GM12878 (cell line): Measurements from ENCODE around the gene SLC28A1. TPM values are rescaled to one million over a fixed set of nuclear protein-coding genes. Genes with fewer than 3 reads are reported as not detected.

ENCODE experiments used
- ATAC-seq: fragments of 200-7000 bp; cut with Tn5 transposase; 3 replicates; pipeline ENCODE4 v1.9.1; 2020; ENCODE audit warnings: mild to moderate bottlenecking, moderate library complexity
- BruUV-seq: library from RNA; stranded (reverse); fragments of 400-500 nt; replicated peaks from 2 replicates; lab custom pipeline; 2021; lab: Mats Ljungman, UMichigan
- CTCF ChIA-PET: fragments of 300-600 bp; sonication (Branson Sonifier 250); formaldehyde crosslinking; extraction: SDS; loops from one replicate; lab custom pipeline; 2021; ENCODE audit warnings: inconsistent platforms; lab: Yijun Ruan, JAX
- POLR2A ChIA-PET: fragments of 350-600 bp; formaldehyde crosslinking; extraction: SDS; loops from one replicate; lab custom pipeline; 2021; ENCODE audit warnings: inconsistent platforms; lab: Charles Lee
- RAD21 ChIA-PET: fragments of 300-600 bp; sonication (Branson Sonifier 250); formaldehyde crosslinking; loops from one replicate; lab custom pipeline; 2023; ENCODE audit warnings: antibody characterized with exemption; ENCODE audit not compliant: unreplicated experiment; lab: Charles Lee
- SMC1A ChIA-PET: fragments of 300-600 bp; sonication (Branson Sonifier 250); formaldehyde crosslinking; loops from one replicate; lab custom pipeline; 2023; ENCODE audit not compliant: unreplicated experiment, uncharacterized antibody; lab: Charles Lee
- DNase-seq: peaks from one replicate; pipeline ENCODE4 v3.0.0-alpha.2; 2011; ENCODE audit warnings: low read depth, low spot score
- FAIRE-seq: peaks from 3 replicates; lab custom pipeline; 2011; peaks lifted over from hg19 to GRCh38; lab: Jason Lieb, UNC
- H2AFZ ChIP-seq: 2 replicates; pipeline ENCODE4 v1.6.0; 2011; ENCODE audit warnings: low read depth, low read length, control low read depth; ENCODE audit not compliant: control insufficient read depth
- H3K27ac ChIP-seq: 2 replicates; pipeline ENCODE4 v1.5.1; 2011; ENCODE audit warnings: control low read depth; ENCODE audit not compliant: control insufficient read depth, insufficient read depth
- H3K27me3 ChIP-seq, 2 experiments: replicated peaks in 1 of 2; 2 replicates each; pipeline versions ENCODE4 v1.6.0 to v1.6.1; 2011; ENCODE audit warnings: low read length in 1 of 2; ENCODE audit not compliant: control insufficient read depth in 2 of 2, insufficient read depth in 2 of 2
- H3K36me3 ChIP-seq, 2 experiments: 2 replicates each; pipeline ENCODE4 v1.5.1; 2011; ENCODE audit warnings: low read length in 1 of 2; ENCODE audit not compliant: control insufficient read depth in 2 of 2, insufficient read depth in 2 of 2
- H3K4me1 ChIP-seq: 2 replicates; pipeline ENCODE4 v1.6.1; 2011; ENCODE audit warnings: mild to moderate bottlenecking, low read length, moderate library complexity, mixed read lengths; ENCODE audit not compliant: control insufficient read depth, insufficient read depth
- H3K4me2 ChIP-seq: 2 replicates; pipeline ENCODE4 v1.6.0; 2011; ENCODE audit warnings: control low read depth; ENCODE audit not compliant: control insufficient read depth, insufficient read depth
- H3K4me3 ChIP-seq: fragments of 200-600 bp; sonication (generic); 2 replicates; pipeline ENCODE4 v1.5.1; 2016
- H3K79me2 ChIP-seq: 2 replicates; pipeline ENCODE4 v1.6.0; 2011; ENCODE audit warnings: low read length; ENCODE audit not compliant: control insufficient read depth, insufficient read depth
- H3K9ac ChIP-seq: 2 replicates; pipeline ENCODE4 v1.8.0; 2011; ENCODE audit warnings: low read length, control low read depth, mixed read lengths; ENCODE audit not compliant: control insufficient read depth, insufficient read depth
- H3K9me3 ChIP-seq: replicated peaks from 3 replicates; pipeline ENCODE4 v1.5.1; 2011; ENCODE audit warnings: mild to moderate bottlenecking, low read length; ENCODE audit not compliant: control insufficient read depth, insufficient read depth
- H4K20me1 ChIP-seq: 2 replicates; pipeline ENCODE4 v1.6.0; 2011; ENCODE audit not compliant: control insufficient read depth, insufficient read depth
- CBX3 ChIP-seq: fragments of 200-600 bp; sonication (generic); IDR thresholded peaks from 2 replicates; pipeline ENCODE4 v1.6.1; 2016; ENCODE audit warnings: low read depth, borderline replicate concordance
- FOS ChIP-seq: IDR thresholded peaks from 3 replicates; pipeline ENCODE4 v1.6.1; 2011; ENCODE audit warnings: borderline replicate concordance; ENCODE audit not compliant: insufficient read length; ENCODE audit errors: extremely low read depth
- HDAC2 ChIP-seq: fragments of 200-600 bp; sonication (generic); IDR thresholded peaks from 2 replicates; pipeline ENCODE4 v1.6.1; 2017
- MEF2B ChIP-seq: fragments of 450-650 bp; IDR thresholded peaks from 2 replicates; pipeline ENCODE4 v1.6.1; 2018; ENCODE audit warnings: mild to moderate bottlenecking, moderate library complexity; ENCODE audit not compliant: partially characterized antibody, poor library complexity, severe bottlenecking
- RBBP5 ChIP-seq: fragments of 200-600 bp; sonication (generic); conservative IDR thresholded peaks from 2 replicates; pipeline ENCODE4 v1.6.1; 2016
- YBX1 ChIP-seq: fragments of 450-650 bp; IDR thresholded peaks from 2 replicates; pipeline ENCODE4 v1.6.1; 2016; ENCODE audit warnings: antibody characterized with exemption
- ZBTB40 ChIP-seq: fragments of 450-650 bp; IDR thresholded peaks from 2 replicates; pipeline ENCODE4 v1.6.1; 2016; ENCODE audit warnings: mild to moderate bottlenecking, moderate library complexity, borderline replicate concordance
- WGBS: methylation state at CpG from one replicate; pipeline ENCODE4 v1.1.6; 2016; ENCODE audit warnings: low lambda C conversion rate; ENCODE audit not compliant: insufficient replicate concordance, insufficient coverage; ENCODE audit errors: missing lambda C conversion rate; 5-methylcytosine and 5-hydroxymethylcytosine counted together
- in situ Hi-C: fragments of 300-500 bp; cut with MboI; formaldehyde crosslinking; loops from 9 replicates; pipeline ENCODE4 v1.14.3; 2018; ENCODE audit warnings: mixed read lengths
- intact Hi-C: fragments of 100-400 bp; cut with micrococcal nuclease; formaldehyde crosslinking; loops from one replicate; pipeline ENCODE4 v1.14.2; 2022; ENCODE audit not compliant: unreplicated experiment
- polyA plus RNA-seq, 11 experiments: library from polyadenylated mRNA; depleted of rRNA in 4 of 11; unstranded in 6 of 11; stranded (reverse) in 5 of 11; fragments of >200 nt; fragmentation: Nextera tagmentation in 4 of 11; fragmentation: Illumina TruSeq in 1 of 11; extraction: Ambion mirVana in 4 of 11; extraction: Trizol in 1 of 11; gene quantifications; 1 replicate in 1 of 11; 2 replicates in 10 of 11; pipeline versions ENCODE4 v1.2.1 to v1.2.3, GENCODE V29; 2011 to 2016; ENCODE audit warnings: inconsistent platforms in 2 of 11, missing spikeins in 2 of 11, low read depth in 1 of 11
- total RNA-seq, 4 experiments: library from RNA; depleted of rRNA in 3 of 4; stranded (reverse); fragments of >200 nt in 3 of 4; fragmentation: Illumina TruSeq in 1 of 4; extraction: Trizol in 1 of 4; gene quantifications; 2 replicates each; pipeline versions ENCODE4 v1.2.1 to v1.2.3, GENCODE V29; 2013 to 2021
- TF ChIP-seq, protein P1 (sequence below): fragments of 450-650 bp; IDR thresholded peaks from 2 replicates; pipeline ENCODE4 v1.6.1; 2017; ENCODE audit warnings: low read depth, mild to moderate bottlenecking, moderate library complexity
- TF ChIP-seq, protein P2 (sequence below): fragments of 450-650 bp; IDR thresholded peaks from 2 replicates; pipeline ENCODE4 v1.6.1; 2018; ENCODE audit warnings: borderline replicate concordance, mild to moderate bottlenecking; ENCODE audit not compliant: partially characterized antibody

SLC28A1 gene
- total and polyA plus RNA-seq, 10 of the 15 experiments (the other 5 are each of a cell fraction or from before 2014, with no cell fraction given) = not detected

GRCh38 chr15:84962955-84963354 lies 78.5 kb downstream of the SLC28A1 start:
- no peaks in the 10 kb centered on the region for H4K20me1 ChIP-seq
- FAIRE-seq (no peak), DNase-seq (no peak), ATAC-seq (no peak)
- H3K4me3 ChIP-seq = no peak overlapping the region
- ChIA-PET POLR2A (no interaction called here), SMC1A (no interaction called here), RAD21 (interaction anchor here (0.6 kb wide), 1 partner anchor 416 kb away, joined by 4 read pairs; no protein-coding TSS in a partner anchor), CTCF (no interaction called here)
- TF ChIP-seq MEF2B = no peak
- TF ChIP-seq, protein P1, sequence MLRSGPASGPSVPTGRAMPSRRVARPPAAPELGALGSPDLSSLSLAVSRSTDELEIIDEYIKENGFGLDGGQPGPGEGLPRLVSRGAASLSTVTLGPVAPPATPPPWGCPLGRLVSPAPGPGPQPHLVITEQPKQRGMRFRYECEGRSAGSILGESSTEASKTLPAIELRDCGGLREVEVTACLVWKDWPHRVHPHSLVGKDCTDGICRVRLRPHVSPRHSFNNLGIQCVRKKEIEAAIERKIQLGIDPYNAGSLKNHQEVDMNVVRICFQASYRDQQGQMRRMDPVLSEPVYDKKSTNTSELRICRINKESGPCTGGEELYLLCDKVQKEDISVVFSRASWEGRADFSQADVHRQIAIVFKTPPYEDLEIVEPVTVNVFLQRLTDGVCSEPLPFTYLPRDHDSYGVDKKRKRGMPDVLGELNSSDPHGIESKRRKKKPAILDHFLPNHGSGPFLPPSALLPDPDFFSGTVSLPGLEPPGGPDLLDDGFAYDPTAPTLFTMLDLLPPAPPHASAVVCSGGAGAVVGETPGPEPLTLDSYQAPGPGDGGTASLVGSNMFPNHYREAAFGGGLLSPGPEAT = no peak
- no peak for TF ChIP-seq HDAC2
- no peak for TF ChIP-seq RBBP5
- TF ChIP-seq YBX1 = no peak
- TF ChIP-seq FOS = no peak
- TF ChIP-seq, protein P2, sequence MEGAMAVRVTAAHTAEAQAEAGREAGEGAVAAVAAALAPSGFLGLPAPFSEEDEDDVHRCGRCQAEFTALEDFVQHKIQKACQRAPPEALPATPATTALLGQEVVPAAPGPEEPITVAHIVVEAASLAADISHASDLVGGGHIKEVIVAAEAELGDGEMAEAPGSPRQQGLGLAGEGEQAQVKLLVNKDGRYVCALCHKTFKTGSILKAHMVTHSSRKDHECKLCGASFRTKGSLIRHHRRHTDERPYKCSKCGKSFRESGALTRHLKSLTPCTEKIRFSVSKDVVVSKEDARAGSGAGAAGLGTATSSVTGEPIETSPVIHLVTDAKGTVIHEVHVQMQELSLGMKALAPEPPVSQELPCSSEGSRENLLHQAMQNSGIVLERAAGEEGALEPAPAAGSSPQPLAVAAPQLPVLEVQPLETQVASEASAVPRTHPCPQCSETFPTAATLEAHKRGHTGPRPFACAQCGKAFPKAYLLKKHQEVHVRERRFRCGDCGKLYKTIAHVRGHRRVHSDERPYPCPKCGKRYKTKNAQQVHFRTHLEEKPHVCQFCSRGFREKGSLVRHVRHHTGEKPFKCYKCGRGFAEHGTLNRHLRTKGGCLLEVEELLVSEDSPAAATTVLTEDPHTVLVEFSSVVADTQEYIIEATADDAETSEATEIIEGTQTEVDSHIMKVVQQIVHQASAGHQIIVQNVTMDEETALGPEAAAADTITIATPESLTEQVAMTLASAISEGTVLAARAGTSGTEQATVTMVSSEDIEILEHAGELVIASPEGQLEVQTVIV = no peak
- no peak for TF ChIP-seq ZBTB40
- TF ChIP-seq CBX3 = no peak
- no TSS peak for BruUV-seq
- intact Hi-C loops = no loop called here
- H2AFZ ChIP-seq = no peak overlapping the region
- H3K79me2 ChIP-seq = no peaks in the 10 kb centered on the region
- peaks cover 3% of the 10 kb centered on the region; the same call in 2 of the 3 replicates for H3K9me3 ChIP-seq
- in situ Hi-C loops = loop anchor here (5.0 kb wide), 1 partner anchor 79 kb away; no protein-coding TSS in a partner anchor
- H3K4me2 ChIP-seq = no peak overlapping the region
- no peaks in the 10 kb centered on the region for H3K36me3 ChIP-seq
- no peaks in the 10 kb centered on the region for H3K27me3 ChIP-seq
- no peak overlapping the region for H3K9ac ChIP-seq
- H3K4me1 ChIP-seq = no peaks in the 10 kb centered on the region
- WGBS = 3% methylated on average over 3 of the region's 3 CpGs
- no peak overlapping the region for H3K27ac ChIP-seq
